A673 (cell line): ENCODE data around the gene SH3D19.

Experiments used
- EZH2 ChIP-seq: fragments of 200-600 bp; sonication (generic); IDR thresholded peaks from 2 replicates; pipeline ENCODE4 v1.6.1; 2017; ENCODE audit warnings: borderline replicate concordance, low read depth, mild to moderate bottlenecking, mixed read lengths, antibody characterized with exemption, low read length; ENCODE audit not compliant: poor library complexity, severe bottlenecking
- TF ChIP-seq, protein P1 (sequence below): fragments of 300-800, 200-600 bp; sonication (generic); conservative IDR thresholded peaks from 2 replicates; pipeline ENCODE4 v1.5.1; 2017; ENCODE audit warnings: low read depth, mild to moderate bottlenecking, antibody characterized with exemption, low read length, moderate library complexity, mixed read lengths

DNA sequence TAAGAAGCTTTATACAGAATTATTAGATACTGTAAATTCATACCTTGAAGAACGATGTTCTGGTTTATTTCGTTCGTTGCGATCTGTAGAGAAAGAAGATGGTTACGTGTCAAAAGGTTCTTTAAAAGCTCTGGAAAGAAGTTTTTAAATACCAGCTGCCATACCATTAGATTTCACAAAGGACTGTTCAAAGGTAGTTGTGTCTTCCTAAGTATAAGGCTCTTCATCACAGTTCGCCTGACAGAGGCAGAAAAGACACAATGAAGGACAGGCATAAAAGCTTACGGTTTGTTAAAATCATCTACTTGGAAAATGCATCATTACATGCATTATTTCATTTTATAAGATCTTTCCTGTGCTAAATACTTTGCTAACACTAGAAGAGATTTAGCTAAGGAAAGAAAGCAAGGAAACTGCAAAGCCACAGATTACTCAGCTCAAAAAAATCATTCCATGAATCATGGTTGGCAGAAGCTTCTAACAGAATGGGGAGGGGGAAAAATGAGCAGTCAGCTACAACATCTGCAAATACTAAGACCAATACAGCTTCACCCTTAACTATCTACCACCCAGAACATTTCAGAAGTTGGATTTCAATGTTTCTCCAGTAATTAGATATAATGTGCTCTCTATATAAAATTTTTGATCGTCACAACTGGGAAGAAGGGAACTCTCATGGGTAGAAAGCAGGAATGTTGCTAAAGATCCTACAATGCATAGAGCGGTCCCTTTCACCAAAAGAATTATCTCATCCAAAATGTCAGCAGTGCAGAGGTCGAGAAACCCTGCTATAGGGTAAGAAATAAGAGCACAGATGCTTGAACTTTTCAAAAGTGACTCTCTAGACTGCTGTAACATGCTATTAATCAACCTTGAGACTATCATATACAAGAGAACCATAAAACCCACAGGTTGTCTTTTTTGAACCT is 99.1 kb downstream of the SH3D19 start:
- TF ChIP-seq, protein P1, sequence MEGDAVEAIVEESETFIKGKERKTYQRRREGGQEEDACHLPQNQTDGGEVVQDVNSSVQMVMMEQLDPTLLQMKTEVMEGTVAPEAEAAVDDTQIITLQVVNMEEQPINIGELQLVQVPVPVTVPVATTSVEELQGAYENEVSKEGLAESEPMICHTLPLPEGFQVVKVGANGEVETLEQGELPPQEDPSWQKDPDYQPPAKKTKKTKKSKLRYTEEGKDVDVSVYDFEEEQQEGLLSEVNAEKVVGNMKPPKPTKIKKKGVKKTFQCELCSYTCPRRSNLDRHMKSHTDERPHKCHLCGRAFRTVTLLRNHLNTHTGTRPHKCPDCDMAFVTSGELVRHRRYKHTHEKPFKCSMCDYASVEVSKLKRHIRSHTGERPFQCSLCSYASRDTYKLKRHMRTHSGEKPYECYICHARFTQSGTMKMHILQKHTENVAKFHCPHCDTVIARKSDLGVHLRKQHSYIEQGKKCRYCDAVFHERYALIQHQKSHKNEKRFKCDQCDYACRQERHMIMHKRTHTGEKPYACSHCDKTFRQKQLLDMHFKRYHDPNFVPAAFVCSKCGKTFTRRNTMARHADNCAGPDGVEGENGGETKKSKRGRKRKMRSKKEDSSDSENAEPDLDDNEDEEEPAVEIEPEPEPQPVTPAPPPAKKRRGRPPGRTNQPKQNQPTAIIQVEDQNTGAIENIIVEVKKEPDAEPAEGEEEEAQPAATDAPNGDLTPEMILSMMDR: no peak
- TF ChIP-seq EZH2: no peak
